ENCODE data around the gene KARS1.
"Not testable (repeated sequence)": the region's sequence is repeated elsewhere in the genome, so short reads cannot be mapped to it uniquely, and the experiment has no call there.

The KARS1 gene

DNA sequence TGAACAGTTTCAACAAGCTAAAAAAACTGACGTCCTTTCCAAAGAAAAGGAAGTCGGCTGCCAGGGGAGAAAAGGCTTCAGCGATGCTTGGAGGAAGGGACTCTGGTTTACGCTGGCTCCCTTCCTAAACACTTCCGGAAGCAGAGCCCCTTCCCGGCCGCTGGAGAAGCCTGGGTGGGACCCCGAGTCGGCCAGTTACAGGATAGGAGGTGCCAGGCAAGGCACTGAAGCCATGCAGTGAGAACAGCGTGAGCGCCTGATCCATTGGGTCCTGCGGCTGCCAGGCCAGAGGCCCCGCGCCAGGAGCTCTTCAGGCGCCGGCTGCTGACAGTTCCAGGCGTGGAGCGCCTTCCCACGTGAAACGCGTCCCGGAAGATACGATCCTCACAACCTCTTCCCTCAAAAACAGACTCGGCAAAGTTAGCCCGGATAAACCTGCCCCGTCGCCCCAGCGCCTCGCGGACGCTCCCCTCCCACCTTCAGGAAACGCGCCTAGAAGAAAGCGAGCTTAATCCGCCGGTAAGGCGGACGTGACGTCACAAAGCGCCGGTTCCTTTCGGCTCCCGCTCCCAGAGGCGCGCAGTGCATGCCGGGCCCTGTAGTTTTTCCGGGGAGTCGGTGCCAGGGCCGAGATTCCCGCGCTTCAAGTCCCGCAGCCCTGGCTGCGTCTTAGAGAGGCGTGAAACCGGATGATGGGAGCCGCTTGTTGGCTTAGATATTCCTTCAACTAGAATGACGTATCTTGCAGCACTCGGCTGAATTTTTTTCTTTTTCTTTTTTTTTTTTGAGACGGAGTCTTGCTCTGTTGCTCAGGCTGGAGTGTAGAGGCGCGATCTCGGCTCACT lies 24.5 kb downstream of the KARS1 start, which contains the start of gene ADAT1:
ADAT1 (minus strand) TSS at position 521 of the 845 bp plus-strand sequence. CDS start 2,482 bp downstream, outside the sequence.
- DNase-seq = peak; percentile 98

DNA sequence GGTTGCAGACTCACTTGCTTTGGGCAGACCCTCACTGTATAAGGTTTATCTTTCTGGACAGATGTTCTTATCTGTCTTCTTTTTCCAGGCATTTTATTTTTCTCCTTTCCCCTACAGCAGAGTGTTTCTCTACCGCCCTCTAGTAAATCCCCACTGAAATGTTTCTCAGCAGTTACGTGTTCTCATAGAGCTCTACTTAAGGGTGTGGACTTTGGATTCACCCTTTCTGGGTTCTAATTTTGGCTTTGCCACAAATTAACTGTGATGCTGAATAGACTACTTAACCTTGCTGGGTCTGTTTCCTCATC lies 26.3 kb downstream of the KARS1 start:
- peak; percentile 54 for DNase-seq

DNA sequence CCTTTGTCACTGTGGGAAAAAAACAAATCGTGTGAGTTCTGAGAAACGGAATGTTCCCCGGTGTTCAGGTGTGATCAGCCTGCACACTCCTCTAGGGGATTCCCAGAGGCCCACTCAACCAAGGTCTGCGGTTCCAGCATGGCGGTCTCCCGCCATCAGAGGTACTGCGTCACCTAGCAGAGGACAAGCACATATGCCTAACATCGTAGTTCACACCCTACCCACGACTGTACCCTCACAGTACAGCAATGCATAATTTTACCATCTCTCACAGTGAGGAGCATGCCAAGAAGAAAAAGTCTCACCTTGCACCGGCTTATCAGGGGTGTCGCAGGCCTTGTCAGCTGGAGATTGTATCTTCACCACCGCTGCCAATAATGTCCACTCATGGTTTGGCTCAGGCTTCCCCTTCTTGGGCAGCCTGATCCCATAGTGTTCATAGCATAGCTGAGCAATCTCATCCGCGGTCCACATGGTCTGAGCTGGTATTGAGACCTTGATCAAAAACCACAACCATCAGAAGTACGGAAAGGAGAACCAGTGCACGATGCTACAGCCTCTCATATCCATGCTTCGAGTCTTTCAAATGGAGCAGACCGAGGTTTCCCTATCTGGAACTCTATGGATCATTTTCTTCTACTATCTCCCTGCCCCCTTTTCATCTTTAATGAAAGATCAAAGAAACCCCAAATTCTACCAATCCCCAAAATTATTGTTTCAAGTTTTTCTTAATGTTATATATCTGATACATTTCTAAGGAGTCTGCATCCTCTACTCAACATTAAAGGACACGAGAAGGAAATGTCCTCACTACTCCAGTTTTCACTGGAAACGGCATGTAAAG lies 26.9 kb downstream of the KARS1 start:
- DNase-seq = peak; percentile 82

DNA sequence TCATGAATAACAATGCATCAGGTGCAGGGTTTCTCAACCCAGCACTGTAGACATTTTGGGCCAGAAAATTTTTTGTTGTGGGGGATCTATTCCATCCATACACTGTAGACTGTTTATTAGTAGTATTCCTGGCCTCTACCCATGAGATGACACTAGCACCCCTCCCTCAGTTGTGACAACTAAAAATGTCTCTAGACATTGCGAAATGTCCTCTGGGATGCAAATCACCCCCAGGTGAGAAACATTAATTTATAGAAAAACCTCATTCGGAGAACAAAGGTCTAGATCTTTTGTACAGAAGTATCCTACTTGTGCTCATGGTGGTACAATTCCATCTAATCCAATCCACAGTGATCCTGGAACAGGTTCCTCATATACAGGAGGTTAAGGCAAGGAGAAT lies 28.7 kb downstream of the KARS1 start:
- no peak for DNase-seq

DNA sequence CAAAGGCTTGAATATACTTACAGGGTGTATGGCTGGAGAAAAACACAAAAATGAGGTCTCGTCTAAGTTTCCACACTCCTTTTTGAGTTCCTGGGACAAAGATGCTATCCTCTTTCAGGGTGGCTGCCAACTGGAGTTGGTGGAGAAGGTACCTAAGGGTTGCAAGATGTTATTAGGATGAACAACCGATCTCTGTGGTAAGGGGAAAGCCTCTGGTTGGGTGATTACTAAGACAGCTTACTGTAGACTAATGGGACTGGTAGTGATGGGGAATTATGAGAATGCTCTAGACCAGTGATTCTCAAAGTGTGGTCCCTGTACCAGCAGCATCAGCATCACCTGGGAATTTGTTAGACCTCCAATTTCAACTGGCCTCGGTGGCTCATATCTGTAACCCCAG lies 30.3 kb downstream of the KARS1 start:
- DNase-seq = no peak

DNA sequence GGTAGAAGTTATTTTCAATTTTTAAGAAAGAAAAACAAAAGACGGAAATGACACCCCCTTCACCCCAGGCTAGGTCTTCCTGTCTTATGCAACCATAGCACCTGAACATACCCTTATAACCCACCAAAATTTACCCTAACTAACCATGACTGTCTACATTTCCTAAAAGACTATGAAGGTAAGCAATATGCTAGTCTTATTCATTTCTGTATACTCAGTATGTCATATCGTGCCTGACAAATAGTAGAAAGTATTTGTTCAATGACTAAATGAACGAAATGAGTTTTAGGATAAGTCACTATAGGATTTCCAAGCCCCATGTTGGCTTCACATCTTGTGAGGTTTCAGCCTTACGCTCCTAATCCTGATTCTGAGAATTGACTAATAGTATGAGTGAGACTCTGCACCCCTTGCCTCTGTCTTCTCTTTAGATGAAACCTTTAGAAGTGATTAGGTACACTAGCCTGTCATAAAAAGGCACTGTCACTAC lies 30.9 kb downstream of the KARS1 start:
- DNase-seq = peak; percentile 59

DNA sequence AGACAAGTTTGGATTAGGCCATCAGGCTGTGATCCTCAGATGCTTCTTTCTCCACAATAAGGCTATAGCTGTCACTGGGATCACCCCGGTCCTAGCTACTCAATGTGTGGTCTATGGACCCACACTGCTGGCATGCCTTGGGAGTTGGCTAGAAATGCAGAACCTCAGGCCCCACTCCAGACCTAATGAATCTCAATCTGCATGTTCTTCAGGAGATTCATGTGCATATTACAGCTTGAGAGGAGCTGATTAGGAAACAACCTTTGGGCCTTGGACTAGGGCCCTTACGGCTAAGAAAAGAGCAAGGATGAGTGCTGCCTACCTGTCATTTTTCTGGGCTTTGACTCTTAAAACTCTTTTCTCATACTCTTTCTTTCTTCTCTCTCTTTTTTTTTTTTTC lies 31.8 kb downstream of the KARS1 start:
- DNase-seq = no peak

DNA sequence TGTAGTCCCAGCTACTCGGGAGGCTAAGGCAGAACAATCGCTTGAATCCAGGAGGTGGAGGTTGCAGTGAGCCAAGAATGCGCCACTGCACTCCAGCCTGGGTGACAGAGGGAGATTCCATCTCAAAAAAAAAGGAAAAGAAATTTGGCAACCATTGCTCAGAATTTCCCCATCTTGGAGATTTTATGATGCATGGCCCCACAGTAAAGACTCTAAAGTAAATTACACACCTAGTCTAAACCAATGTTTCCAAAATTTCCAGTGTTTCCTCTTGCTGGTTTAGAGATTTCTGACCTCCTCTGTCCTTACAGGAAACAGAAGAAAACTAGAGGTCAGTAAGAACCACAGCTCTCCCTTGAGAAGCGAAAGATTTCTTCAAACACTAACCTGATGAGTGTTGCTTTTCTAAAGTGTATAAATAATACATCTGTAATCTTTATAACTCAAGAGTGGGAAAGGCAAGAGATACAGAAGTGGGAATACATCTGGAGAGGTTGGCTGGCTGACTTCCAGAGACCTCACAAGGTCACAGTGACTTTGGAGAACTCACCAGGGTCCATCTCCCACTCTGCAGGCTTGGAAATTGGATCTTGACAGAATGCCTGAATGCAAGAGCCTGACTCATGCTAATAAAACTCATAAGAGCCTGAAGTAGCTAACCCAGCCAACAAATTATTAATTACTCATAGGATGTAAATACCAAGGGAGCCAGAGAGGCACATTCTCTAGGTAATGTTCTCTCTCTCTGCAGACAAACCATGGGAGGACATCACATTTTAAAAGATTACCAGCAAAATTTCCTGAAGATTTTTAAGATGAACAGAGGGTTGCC lies 33.2 kb downstream of the KARS1 start:
- no peak for DNase-seq

DNA sequence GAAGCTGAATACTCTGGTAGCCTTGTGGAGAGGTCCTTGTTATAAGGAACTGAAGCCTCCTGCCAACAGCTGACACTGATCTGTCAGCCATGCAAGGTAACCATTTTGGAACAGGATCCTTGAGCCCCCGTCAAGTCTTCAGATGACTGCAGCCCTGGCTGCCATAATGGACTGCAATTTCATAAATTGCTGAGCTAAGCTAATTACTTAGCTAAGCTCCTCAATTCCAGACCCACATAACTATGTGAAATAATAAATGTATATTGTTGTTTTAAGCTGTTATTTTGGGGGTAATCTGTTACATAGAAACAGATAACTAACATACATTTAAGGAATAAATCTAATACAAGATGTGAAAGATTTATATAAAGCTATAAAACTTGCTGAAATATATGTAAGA lies 41.0 kb downstream of the KARS1 start:
- DNase-seq = no peak

DNA sequence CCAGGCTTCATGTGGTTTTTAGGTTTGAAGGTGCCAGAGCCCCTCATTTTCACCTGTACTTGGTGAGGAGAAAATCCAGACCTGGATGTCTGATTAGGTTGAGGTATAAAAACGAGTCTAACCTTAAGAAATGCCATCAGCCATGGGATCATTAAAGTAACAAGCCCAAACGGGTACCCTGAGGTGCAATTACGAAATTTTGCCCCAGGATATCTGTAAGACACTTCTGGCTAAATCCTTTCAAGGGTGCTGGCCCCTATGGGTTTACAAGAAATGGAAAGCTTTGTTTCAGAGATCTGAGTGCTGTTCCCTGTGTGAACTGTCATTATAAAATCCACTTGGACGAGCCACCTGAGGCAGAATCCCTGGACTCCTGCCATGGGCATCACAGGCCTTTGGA lies 44.2 kb downstream of the KARS1 start:
- no peak for DNase-seq

DNA sequence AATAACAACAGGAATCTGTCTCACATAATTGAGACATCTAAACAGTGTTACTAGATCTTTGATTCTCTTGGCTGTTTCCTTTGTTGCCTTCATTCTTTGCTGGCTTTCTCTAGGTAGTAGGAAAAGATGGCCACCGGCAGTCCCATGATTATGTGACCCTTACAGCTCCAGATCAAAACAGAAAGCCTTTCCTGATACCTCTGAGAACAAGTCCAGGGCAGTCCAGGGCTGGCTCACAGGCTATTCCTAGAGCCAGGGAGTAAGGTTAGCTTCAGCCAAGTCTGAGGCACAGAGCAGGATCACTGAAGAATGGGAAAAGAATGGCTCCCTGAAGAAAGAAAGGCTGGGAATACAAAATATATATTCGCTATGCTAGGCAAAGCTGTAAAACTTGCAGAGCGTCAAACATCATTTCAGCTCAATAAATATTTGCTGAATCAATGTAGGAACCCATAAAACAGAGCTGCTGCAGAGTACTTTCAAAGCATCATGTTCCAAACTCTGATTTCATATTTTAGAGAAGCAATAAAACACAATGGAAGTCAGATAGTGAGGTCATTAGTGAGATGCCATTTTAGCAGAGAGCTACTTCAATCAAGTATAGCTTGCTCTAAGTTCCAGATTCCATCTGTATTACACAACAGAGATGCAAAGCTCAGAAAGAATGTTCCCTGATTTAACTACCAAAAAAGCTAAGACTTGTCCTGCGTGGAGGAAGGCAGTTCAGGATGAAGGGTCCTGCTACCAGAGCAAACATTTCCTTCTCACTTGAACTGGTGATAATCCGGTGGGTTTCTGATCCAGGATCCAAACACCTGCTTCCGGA lies 47.8 kb downstream of the KARS1 start:
- no peak for DNase-seq

DNA sequence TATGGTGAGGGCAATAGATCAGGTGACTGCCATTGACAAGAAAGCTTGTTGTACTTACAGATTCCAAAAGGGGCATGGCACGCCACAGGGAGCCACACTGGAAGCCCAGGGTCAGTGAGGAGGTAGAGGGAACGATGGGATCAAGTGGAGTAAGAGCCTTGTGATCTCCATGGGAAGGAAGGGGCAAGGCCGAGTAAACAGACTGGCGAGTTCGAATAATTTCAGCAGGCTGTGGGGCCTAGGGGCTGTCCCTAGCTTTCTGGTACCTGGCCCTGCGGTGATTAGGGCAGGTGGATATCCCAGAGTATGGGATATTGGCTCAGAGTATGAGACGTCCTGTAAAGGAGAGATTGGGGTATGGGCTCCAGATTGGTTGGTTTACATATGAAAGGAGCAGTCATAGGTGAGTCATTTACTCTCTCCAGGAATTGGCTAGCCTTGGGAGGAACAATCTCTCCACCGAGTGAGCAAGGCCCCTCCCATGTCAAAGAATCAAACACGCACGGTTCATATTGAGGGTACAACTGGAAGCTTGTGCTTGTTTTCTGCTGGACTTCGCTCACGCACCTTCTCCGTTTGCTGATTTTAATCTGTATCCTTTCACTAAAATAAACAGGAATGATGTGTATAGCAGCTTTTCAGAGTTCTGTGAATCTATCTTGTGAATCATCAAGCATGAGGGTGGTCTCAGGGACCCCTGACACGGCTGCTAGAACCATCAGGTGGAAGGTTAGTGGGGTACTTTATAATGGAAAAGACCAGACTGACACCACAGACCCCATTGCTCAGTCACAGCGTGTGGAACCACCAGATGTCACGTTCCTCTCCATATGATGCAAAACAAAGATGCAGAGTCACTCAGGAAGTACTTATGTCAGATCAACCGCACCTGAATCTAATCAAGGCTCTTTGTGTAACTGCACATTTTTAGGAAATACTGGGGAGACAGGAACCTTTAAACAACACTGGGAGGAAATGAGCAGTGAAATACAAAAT lies 53.3 kb downstream of the KARS1 start:
- no peak for DNase-seq

DNA sequence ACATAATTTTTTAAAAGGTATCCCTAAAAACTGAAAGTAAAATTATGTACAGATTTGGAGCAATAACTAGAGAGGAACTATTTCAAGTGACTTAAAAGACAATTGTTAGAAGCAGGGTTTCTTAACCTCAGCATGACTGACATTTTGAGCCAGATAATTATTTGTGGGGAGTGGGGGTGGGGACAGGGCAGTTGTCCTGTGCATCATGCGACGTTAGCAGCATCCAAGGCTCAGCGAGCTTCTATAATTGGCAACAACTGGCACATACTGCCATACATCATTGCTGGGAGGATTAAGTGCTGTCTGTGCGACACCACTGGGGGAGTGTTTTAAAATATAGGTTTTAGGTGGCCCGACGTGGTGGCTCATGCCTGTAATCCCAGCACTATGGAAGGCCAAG lies 54.2 kb downstream of the KARS1 start:
- DNase-seq = no peak

DNA sequence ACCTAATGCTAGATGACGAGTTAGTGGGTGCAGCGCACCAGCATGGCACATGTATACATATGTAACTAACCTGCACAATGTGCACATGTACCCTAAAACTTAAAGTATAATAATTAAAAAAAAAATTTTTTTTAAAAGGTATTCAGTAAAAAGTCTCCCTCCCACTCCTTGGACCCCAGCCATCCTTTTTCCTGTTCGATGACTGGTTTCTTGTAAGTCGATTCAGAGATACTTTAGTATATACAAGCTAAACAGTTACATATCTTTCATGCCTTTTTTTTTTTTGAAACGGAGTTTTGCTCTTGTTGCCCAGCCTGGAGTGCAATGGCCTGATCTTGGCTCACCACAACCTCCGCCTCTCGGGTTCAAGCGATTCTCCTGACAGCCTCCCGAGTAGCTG lies 55.5 kb downstream of the KARS1 start:
- DNase-seq = not testable (repeated sequence)

DNA sequence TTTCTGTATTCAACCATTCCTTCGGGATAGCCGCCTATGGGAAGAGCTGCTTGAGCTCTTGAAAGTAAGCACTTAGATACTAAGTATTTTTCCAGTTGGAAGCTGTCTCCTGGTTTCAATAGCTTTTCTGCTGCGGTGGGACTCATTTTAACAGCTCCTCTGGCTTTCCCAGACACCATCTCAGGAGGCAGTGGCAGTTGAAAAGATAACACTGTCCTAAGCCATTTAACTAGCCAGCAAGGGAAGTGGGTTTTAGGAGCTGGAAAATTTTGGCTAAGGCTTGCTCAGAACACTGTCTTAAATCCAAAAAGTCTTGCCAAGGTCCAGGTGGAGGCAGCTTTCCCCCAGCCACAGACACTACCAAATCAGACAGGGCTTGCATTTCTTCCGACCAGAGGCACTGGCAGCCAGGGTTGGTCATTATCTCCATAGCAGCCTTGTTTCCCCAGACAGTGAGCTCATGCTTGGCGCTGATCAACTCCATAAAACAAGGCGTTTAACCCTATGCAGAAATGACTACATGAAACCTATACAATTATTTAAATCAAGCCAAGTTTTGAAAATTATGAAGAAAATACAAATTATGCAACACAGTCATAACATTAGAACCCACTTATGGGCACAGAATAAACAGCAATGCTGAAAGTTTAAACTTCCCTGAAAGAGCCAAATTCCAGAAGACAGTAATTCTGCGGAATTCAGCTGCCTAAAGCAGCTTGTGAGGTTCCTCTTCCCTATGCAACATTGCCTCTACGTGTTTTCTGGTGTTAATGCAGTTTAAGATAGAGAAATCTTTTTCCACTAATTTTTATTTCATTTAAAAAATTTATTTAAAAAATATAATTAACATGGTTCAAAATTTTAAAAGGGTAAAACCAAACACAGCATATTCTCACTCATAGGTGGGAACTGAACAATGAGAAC lies 56.3 kb downstream of the KARS1 start:
- DNase-seq = no peak

DNA sequence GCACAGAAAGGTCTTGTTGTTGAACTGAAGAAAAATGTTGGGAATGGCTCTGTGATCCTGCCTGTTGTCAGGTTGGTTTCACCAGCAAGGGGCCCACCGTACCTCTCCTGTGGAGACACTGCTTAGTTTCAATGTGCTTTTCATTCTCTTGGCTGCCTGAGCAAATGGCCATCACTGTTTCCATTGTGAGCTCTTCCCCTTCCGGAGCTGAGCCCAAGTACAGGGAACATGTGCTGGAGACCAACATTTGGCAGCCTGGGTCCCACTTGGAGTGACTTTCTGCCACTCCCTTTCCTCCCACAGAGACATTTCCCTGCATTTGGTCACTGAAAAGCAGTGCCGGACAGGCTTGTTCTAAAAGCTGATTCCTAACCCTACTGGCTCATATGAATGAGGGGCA lies 58.2 kb downstream of the KARS1 start:
- no peak for DNase-seq

DNA sequence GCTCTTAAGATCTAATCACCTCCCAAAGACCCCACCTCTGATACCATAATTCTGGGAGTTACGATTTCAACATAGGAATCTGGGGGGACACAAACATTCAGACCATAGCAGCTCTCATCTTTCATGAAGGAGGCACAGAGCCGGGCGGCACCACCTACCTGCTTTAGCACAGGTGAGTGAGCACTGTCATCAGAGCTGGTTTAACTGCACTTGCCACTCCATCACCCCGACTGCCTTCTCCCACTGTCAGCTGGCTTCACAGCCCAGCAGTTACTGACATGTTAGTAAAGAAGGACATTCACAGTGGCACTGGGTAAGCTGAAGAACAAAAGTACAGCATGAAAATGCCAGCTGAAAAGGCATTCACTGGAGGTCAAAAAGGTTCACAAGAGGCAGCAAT lies 58.7 kb downstream of the KARS1 start:
- no peak for DNase-seq

DNA sequence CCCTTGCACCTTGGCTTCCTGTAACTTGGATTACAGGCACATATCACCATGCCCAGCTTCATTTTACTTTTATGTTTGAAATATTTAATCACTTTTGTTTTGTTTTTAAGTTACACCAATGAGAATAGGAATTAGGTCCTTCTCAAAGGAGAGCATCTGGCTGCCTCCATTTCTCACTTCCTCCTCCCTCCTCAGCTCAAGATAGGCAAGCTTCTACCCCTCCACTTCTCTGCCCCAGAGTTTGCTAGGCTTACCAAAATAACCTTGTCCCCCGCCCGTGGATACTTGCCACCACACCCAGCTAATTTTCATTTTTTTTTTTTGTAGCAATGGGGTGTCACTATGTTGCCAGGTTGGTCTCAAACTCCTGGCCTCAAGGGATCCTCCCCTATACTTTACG lies 63.4 kb downstream of the KARS1 start:
- no peak for DNase-seq

DNA sequence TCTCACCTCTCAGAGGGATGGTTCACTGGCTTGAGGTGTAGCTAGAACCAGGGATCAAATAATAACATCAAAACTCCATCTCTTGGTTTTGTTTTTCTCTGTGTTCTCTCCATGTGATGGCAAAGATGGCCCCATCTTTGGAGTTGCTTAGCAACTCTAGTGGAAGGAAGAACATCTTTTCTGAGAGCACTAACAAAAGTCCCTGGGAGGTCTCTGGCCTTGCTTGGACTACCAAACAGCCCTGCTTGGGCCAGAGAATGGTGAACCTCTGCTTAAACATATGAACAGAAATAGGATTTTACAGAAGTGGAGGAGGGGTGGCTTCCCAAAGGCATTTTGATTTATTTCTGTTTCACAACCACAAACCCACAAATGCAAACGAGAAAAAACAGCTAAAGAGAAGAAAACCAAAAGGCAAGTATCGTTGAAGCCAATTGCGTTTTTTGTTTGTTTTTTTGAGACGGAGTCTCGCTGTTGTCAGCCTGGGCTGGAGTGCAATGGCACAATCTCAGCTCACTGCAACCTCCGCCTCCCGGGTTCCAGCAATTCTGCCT lies 68.1 kb downstream of the KARS1 start:
- DNase-seq = no peak
